Vagina (tissue), 2 donors: ENCODE data around the gene GDAP2. TPM values are rescaled to one million over a fixed set of nuclear protein-coding genes. Genes with fewer than 3 reads are reported as not detected.
A peak's percentile ranks its signal among the peaks of the same experiment; 100 is the strongest.

Experiments used
- DNase-seq, 2 donors: peaks; one replicate each; pipeline ENCODE4 v3.0.0-alpha.2; 2017; ENCODE audit errors: extremely low spot score in 2 of 2
- H3K27ac ChIP-seq: fragments of 200-600 bp; sonication (generic); one replicate; pipeline ENCODE4 v1.5.1; 2019
- H3K27me3 ChIP-seq: fragments of 200-600 bp; sonication (generic); one replicate; pipeline ENCODE4 v1.5.1; 2019
- H3K36me3 ChIP-seq, 2 donors: fragments of 200-600 bp; sonication (generic); one replicate each; pipeline ENCODE4 v1.5.1; 2017 to 2019
- H3K4me1 ChIP-seq: fragments of 200-600 bp; sonication (generic); one replicate; pipeline ENCODE4 v1.5.1; 2019
- H3K4me3 ChIP-seq, 2 donors: fragments of 200-600 bp; sonication (generic); 1 replicate in 1 of 2; 2 replicates in 1 of 2; pipeline ENCODE4 v1.5.1; 2016 to 2019
- H3K9me3 ChIP-seq: fragments of 200-600 bp; sonication (generic); one replicate; pipeline ENCODE4 v1.5.1; 2019
- CTCF ChIP-seq, 3 experiments: fragments of 450-650 bp in 2 of 3; fragments of 200-600 bp in 1 of 3; sonication (generic) in 1 of 3; IDR thresholded peaks; one replicate each; pipeline ENCODE4 v1.5.1; 2017 to 2019; ENCODE audit warnings: antibody characterized with exemption in 3 of 3, mild to moderate bottlenecking in 2 of 3, moderate library complexity in 2 of 3
- POLR2A ChIP-seq, 2 donors: fragments of 450-650 bp; IDR thresholded peaks; one replicate each; pipeline ENCODE4 v1.6.1; 2017; ENCODE audit warnings: antibody characterized with exemption in 2 of 2, mild to moderate bottlenecking in 2 of 2, moderate library complexity in 2 of 2
- POLR2AphosphoS5 ChIP-seq, 2 donors: sonication (generic); formaldehyde crosslinking; IDR thresholded peaks; one replicate each; pipeline ENCODE4 v1.9.0; 2017; ENCODE audit warnings: antibody characterized with exemption in 2 of 2, mild to moderate bottlenecking in 2 of 2, low read depth in 1 of 2; ENCODE audit not compliant: insufficient read depth in 1 of 2
- intact Hi-C: fragments of 100-400 bp; cut with DNase I; formaldehyde crosslinking; loops from one replicate; pipeline ENCODE4 v1.15.1; 2023
- total RNA-seq: library from RNA; depleted of rRNA; stranded (reverse); fragments of >200 nt; gene quantifications from one replicate; pipeline ENCODE4 v1.2.3, GENCODE V29; 2016

GDAP2 gene
- total RNA-seq, 1 donor from 2014 or later = 24.1 TPM

DNA sequence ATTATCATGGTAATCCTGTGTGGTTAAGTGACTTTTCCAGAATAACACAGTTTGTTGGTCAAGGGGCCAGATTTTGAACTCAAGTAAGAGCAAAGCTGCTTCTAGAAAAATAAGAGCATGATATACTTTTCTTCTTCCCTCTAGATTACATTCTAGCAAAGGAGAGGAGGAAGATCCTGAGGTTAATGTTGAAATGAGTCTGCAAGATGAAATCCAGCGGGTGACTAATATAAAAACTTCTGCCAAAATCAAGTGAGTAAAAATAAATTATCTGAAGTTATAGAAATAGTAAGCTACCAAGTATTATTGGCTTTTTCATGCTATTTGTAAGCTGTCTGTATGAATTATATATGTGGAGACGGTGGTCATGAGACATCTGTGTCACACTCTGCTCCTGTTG is 12.9 kb upstream of the GDAP2 start:
- peaks cover 0 to 85% of the 10 kb centered on the region in 2 donors for H3K36me3 ChIP-seq

GRCh38 chr1:117933769-117934168 is 4.3 kb upstream of the GDAP2 start:
- no peak for TF ChIP-seq CTCF (IDR thresholded peaks at IDR 0.05)
- TF ChIP-seq POLR2A (IDR thresholded peaks at IDR 0.05) = no peak
- TF ChIP-seq POLR2AphosphoS5 (IDR thresholded peaks at IDR 0.05; ENCODE audit: insufficient read depth in 1 of 2, low read depth in 1 of 2) = no peak
- H3K36me3 ChIP-seq = peaks cover 0 to 33% of the 10 kb centered on the region in 2 donors
- no peaks in the 10 kb centered on the region for H3K27me3 ChIP-seq
- DNase-seq = no peak
- no peak overlapping the region for H3K27ac ChIP-seq
- peaks cover 29% of the 10 kb centered on the region for H3K4me1 ChIP-seq
- no peak overlapping the region for H3K4me3 ChIP-seq
- H3K9me3 ChIP-seq = no peaks in the 10 kb centered on the region
- intact Hi-C loops = no loop called here

More for the DNA sequence above, 12.9 kb upstream of the GDAP2 start:
- no peak overlapping the region for H3K27ac ChIP-seq
- no peaks in the 10 kb centered on the region for H3K4me1 ChIP-seq
- no peaks in the 10 kb centered on the region for H3K27me3 ChIP-seq
- intact Hi-C loops = no loop called here
- DNase-seq = no peak
- no peak for TF ChIP-seq POLR2AphosphoS5 (IDR thresholded peaks at IDR 0.05; ENCODE audit: insufficient read depth in 1 of 2, low read depth in 1 of 2)
- no peak for TF ChIP-seq POLR2A (IDR thresholded peaks at IDR 0.05)
- TF ChIP-seq CTCF (IDR thresholded peaks at IDR 0.05) = no peak
- H3K4me3 ChIP-seq = no peak overlapping the region
- no peaks in the 10 kb centered on the region for H3K9me3 ChIP-seq

DNA sequence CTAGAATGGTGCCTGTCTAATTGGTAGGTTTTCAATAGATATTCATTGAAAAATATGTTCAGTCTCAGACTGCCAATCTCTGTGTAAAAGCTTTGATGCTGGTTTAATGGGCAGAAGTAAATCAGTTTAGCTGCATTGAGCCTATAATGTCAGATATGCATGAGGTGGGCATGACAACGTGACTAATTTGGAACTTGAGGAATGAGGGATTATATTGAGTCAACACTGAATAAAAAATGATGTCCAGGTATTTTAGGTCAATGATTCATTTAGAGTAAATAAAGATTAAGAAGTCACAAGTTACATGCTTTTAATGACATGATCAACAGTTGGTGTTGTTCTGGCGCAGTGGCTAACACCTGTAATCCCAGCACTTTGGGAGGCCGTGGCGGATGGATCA is 3.2 kb upstream of the GDAP2 start:
- no peaks in the 10 kb centered on the region for H3K27me3 ChIP-seq
- H3K4me1 ChIP-seq = peaks cover 40% of the 10 kb centered on the region
- H3K36me3 ChIP-seq = peaks cover 0 to 21% of the 10 kb centered on the region in 2 donors
- H3K4me3 ChIP-seq = no peak overlapping the region
- intact Hi-C loops = no loop called here
- no peaks in the 10 kb centered on the region for H3K9me3 ChIP-seq
- no peak overlapping the region for H3K27ac ChIP-seq
- TF ChIP-seq POLR2AphosphoS5 (IDR thresholded peaks at IDR 0.05; ENCODE audit: insufficient read depth in 1 of 2, low read depth in 1 of 2) (no peak), CTCF (IDR thresholded peaks at IDR 0.05) (no peak), POLR2A (IDR thresholded peaks at IDR 0.05) (no peak)
- no peak for DNase-seq

DNA sequence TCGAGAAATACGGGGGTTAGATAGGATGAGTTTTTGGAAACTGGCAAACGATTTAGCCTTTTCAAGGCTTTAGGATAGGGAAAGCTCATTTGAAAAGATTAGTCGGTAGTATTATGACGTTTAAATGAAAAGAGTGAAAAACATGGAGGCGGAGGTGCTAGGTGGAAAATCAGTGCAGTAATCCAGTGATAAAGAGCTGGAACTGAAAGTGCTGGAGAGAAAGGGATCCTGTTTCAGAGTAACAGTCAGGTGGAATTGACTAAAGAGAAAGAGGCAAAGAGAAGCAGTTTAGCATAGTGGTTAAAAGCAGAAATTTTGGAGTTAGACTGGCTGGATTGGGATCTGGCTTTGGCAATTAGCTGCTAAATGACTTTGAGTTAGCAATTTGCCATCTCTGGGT is 1.1 kb upstream of the GDAP2 start:
- Histone ChIP-seq H3K4me3 (peak overlapping the region; percentile 65 to 91), H3K4me1 (peaks cover 44% of the 10 kb centered on the region), H3K27ac (no peak overlapping the region), H3K27me3 (no peaks in the 10 kb centered on the region), H3K9me3 (no peaks in the 10 kb centered on the region), H3K36me3 (peaks cover 0 to 11% of the 10 kb centered on the region in 2 donors)
- intact Hi-C loops = no loop called here
- no peak for DNase-seq
- TF ChIP-seq POLR2AphosphoS5 (IDR thresholded peaks at IDR 0.05; ENCODE audit: insufficient read depth in 1 of 2, low read depth in 1 of 2) (no peak), POLR2A (IDR thresholded peaks at IDR 0.05) (no peak)

DNA sequence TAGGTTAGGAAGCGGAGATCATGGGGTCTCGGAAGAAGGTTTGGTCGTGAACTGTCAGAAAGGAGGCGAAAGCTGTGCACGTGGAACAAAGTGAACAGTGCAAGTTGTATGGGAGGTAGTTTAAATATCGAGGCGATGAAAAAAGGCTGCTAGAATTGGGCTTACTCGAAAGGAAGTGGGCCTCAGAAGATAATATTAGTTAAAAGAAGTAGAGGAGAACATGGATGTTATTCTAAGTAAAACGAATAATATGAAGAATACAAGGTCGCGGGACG is 689 bp upstream of the GDAP2 start:
- H3K4me1 ChIP-seq = peaks cover 44% of the 10 kb centered on the region
- H3K27ac ChIP-seq = no peak overlapping the region
- H3K9me3 ChIP-seq = no peaks in the 10 kb centered on the region
- no peak for TF ChIP-seq POLR2A (IDR thresholded peaks at IDR 0.05)
- TF ChIP-seq CTCF (IDR thresholded peaks at IDR 0.05) = no peak
- TF ChIP-seq POLR2AphosphoS5 (IDR thresholded peaks at IDR 0.05; ENCODE audit: insufficient read depth in 1 of 2, low read depth in 1 of 2) = no peak
- DNase-seq = no peak
- peaks cover 0 to 9% of the 10 kb centered on the region in 2 donors for H3K36me3 ChIP-seq
- H3K4me3 ChIP-seq = peak overlapping the region; percentile 65 to 91
- intact Hi-C loops = no loop called here
- H3K27me3 ChIP-seq = no peaks in the 10 kb centered on the region
